HG02642 (cell line): ENCODE data around the gene CYP11A1.

Experiments
- ATAC-seq: cut with Tn5 transposase; IDR thresholded peaks from one replicate; pipeline ENCODE4 v1.9.1; 2021; ENCODE audit warnings: mild to moderate bottlenecking; ENCODE audit not compliant: unreplicated experiment, poor library complexity

The CYP11A1 gene

GRCh38 chr15:74351670-74352069 is 15.8 kb downstream of the CYP11A1 start:
- ATAC-seq, result no peak

- ATAC-seq, result no peak
These were observed 16.9 kb downstream of the CYP11A1 start for GRCh38 chr15:74350295-74351275.

DNA sequence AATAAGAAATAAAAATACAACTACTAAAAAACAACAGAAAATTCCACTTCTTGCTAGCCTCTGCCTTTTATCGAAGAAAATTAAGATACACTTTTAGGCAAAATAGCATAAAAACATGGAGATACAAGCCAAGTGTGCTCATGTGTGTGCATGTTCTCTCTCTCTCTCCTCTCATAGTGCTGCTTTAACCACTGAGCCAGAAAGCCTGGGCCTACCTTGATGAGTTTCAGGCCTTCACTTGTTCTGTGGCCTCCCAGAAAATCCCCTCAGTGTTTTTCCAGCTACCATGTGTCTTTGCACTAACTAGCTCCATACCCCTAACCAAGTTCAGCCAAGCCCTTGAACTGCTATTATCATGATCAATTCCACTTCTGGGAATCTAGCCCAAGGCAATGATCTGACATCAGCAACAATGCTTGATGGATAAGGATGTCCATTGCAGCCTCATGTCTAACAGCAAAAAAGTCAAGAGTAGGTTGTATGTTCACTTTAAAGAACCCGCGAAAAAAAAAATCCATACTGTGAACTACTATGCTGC is 18.1 kb downstream of the CYP11A1 start:
- no peak for ATAC-seq

DNA sequence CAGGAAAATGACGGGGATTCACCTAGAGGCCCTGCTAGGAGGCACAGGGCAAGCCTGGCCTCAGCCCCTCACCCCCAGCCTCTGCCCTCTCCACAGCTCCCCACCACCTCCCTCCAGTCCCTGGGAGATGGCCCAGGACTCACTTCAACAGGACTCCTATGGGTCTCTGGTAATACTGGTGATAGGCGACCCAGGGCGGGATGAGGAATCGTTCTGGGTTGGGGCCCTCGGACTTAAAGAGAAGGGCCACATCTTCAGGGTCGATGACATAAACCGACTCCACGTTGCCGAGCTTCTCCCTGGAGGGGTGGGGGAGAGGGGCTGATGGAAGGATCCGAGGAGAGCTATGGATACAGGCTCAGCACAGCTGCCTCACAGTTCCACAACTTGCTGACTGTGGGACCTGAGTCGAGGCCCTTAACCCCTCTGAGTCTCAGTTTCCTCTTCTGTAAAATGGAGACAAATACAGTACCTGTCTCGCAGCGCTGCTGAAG is 19.6 kb downstream of the CYP11A1 start:
- ATAC-seq, result no peak

GRCh38 chr15:74345051-74345450 is 22.4 kb downstream of the CYP11A1 start:
- no peak for ATAC-seq

DNA sequence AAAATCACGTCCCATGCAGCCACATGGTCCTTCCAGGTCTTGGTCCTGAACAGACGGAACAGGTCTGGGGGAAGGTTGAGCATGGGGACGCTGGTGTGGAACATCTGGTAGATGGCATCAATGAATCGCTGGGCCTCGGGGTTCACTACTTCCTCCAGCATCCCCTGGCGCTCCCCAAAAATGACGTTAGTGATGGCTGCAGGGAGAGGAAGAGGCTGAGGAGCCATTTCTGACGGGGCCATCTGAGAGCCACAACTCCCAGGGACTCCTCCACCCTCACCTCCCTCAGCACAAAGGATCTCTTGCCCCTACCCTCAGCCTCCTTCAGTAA is 23.7 kb downstream of the CYP11A1 start:
- no peak for ATAC-seq

- no peak for ATAC-seq
These were observed 24.2 kb downstream of the CYP11A1 start for GRCh38 chr15:74343127-74343796.

DNA sequence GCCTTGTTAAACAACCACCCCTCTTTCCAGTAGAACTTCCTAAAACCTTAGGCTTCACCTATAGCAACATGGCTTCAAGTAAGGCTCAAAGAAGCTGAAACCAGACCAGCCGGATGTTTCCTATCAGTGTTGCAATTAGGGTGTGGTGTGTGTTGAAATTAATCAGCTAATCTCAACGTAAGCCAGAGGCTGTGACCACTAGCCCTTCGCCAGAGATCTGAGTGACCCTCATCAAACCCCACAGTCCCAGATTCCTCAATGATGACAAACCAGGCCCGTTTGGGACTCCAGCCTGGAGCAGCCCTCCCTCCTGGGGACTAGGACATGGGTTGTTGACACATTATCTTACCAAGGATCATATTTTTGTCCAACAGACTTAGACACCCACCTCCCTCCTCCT is 27.3 kb downstream of the CYP11A1 start:
- no peak for ATAC-seq

DNA sequence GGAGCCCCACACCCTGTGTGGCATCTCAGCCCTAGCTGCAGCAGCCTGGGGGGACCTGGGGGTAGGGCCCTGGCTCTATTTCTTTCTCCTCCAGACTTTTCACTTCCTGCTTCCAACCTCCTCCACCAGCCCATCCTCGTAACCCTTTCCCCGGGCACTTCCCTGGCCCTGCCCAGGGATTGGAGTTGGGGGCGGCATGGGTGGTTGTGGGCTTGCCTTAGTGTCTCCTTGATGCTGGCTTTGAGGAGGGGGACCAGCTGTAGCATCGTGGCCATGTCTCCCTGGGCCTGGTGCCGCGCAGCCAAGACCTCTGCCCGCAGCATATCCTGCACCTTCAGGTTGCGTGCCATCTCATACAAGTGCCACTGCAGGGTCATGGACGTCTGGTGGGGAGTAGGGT is 28.1 kb downstream of the CYP11A1 start:
- no peak for ATAC-seq

DNA sequence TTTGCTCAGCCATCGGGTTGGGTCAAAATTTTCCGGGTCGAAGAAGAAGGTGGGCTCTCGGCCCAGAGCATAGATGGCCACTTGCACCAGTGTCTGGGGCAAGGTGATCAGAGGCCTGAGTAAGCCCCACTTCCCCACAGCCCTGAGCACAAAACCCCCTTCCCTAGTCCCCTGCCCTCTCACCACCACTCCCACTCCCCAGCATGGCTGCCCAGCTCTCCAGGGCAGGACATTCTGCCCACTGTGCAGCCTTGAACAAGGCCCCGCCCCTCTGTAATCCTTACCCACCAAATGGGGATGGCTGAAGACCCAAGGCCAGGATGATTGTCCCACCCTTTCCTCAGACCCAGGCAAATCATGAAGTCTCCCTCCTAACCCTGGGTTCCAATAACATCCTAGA is 28.8 kb downstream of the CYP11A1 start:
- ATAC-seq, result no peak

- ATAC-seq, result no peak
These were observed 29.7 kb downstream of the CYP11A1 start for GRCh38 chr15:74337607-74338211.

DNA sequence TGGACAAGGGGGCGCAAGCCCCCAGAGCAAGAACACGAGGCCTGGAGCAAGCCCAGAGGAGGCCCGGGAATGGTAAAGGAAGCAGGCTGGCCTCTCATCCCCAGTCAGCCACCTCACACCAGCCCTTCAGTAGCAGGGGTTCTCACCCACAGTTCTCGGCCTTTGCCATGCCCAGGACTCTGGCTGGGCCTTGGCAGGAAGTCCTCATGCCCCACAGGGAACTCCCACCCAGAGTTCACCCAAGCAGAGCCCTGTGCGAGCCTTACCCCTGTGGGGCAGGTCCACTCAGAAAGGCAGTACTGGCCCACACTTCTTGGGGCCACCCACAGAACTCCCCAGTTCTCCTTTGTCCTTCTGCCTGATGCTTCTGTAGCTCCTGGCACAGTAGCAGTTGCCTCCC is 30.3 kb downstream of the CYP11A1 start:
- no peak for ATAC-seq

- no peak for ATAC-seq
These were observed 31.1 kb downstream of the CYP11A1 start for GRCh38 chr15:74336061-74337005.

DNA sequence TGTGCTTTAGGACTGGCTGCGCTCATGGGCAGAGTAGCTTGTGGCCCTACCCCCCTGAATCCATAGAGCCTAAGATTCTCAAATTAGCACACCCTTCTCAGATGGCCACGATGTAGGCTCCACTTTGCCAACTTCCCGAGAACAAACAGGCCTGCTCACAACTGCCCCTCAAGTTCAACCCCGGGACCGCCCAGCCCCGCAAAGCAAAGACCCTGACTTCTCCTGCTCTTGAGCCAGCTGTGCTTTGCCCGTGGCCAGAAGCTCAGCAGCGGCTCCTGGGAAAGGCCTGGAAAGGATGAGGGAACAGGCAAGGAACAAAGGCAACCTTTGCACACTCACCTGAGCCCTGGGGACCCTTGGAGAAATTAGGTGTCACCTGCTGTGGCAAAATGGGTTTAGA is 32.0 kb downstream of the CYP11A1 start:
- no peak for ATAC-seq

- no peak for ATAC-seq
These were observed 33.3 kb downstream of the CYP11A1 start for GRCh38 chr15:74334127-74334526.

- no peak for ATAC-seq
These were observed 33.8 kb downstream of the CYP11A1 start for GRCh38 chr15:74333662-74334061.

GRCh38 chr15:74333093-74333492 is 34.4 kb downstream of the CYP11A1 start:
- ATAC-seq, result no peak

- no peak for ATAC-seq
These were observed 34.8 kb downstream of the CYP11A1 start for GRCh38 chr15:74332611-74333010.

GRCh38 chr15:74332011-74332410 is 35.4 kb downstream of the CYP11A1 start:
- ATAC-seq, result no peak
